Panc1 (cell line): Measurements from ENCODE around the gene CXCL6. TPM values are rescaled to one million over a fixed set of nuclear protein-coding genes. Genes with fewer than 3 reads are reported as not detected.

Source experiments
- ATAC-seq: fragments of 200-7000 bp; cut with Tn5 transposase; 2 replicates; pipeline ENCODE4 v1.9.1; 2020; ENCODE audit warnings: mild to moderate bottlenecking, moderate library complexity
- BruUV-seq: library from RNA; stranded (reverse); fragments of 400-500 nt; replicated peaks from 2 replicates; lab custom pipeline; 2021; lab: Mats Ljungman, UMichigan
- CTCF ChIA-PET: fragments of 300-600 bp; sonication (Branson Sonifier 250); formaldehyde crosslinking; loops from one replicate; lab custom pipeline; 2022; ENCODE audit warnings: antibody characterized with exemption; lab: Charles Lee
- POLR2A ChIA-PET: fragments of 300-600 bp; sonication (Branson Sonifier 250); formaldehyde crosslinking; loops from one replicate; lab custom pipeline; 2022; ENCODE audit warnings: antibody characterized with exemption; lab: Charles Lee
- DNase-seq: peaks from one replicate; pipeline ENCODE4 v3.0.0-alpha.2; 2010; ENCODE audit warnings: low read depth, low spot score
- H3K27ac ChIP-seq: 2 replicates; pipeline ENCODE4 v1.5.1; 2011; ENCODE audit warnings: mild to moderate bottlenecking, low read length, inconsistent platforms
- H3K27me3 ChIP-seq: fragments of 200-500 bp; sonication (Bioruptor generic); 2 replicates; pipeline ENCODE4 v1.6.0; 2014; ENCODE audit warnings: low read length, inconsistent platforms; ENCODE audit not compliant: control insufficient read depth, insufficient read depth
- H3K36me3 ChIP-seq: fragments of 200-500 bp; sonication (Bioruptor generic); 2 replicates; pipeline ENCODE4 v1.5.1; 2014; ENCODE audit warnings: inconsistent platforms, mild to moderate bottlenecking, low read length, moderate library complexity; ENCODE audit not compliant: control insufficient read depth, insufficient read depth
- H3K4me1 ChIP-seq: 2 replicates; pipeline ENCODE4 v1.5.1; 2011; ENCODE audit warnings: inconsistent platforms, mild to moderate bottlenecking, low read length, moderate library complexity; ENCODE audit not compliant: control insufficient read depth, insufficient read depth
- H3K4me3 ChIP-seq, 2 experiments: 2 replicates each; pipeline ENCODE4 v1.5.1; 2011 to 2012; ENCODE audit warnings: low read depth in 2 of 2, low read length in 2 of 2, mild to moderate bottlenecking in 2 of 2, inconsistent platforms in 1 of 2, moderate library complexity in 1 of 2
- H3K9me3 ChIP-seq: fragments of 200-500 bp; sonication (Bioruptor generic); 2 replicates; pipeline ENCODE4 v1.5.1; 2014; ENCODE audit warnings: low read depth, mild to moderate bottlenecking, inconsistent platforms, low read length, moderate library complexity; ENCODE audit not compliant: control insufficient read depth, insufficient read depth
- POLR2AphosphoS5 ChIP-seq: IDR thresholded peaks from 2 replicates; pipeline ENCODE4 v1.6.1; 2012; ENCODE audit warnings: mild to moderate bottlenecking, low read depth, low read length, moderate library complexity
- SIN3A ChIP-seq: IDR thresholded peaks from 2 replicates; pipeline ENCODE4 v1.6.1; 2012; ENCODE audit warnings: low read depth, mild to moderate bottlenecking, low read length, moderate library complexity, borderline replicate concordance; ENCODE audit not compliant: insufficient read depth
- TCF7L2 ChIP-seq: IDR thresholded peaks from 2 replicates; pipeline ENCODE4 v1.6.1; 2011; ENCODE audit warnings: mild to moderate bottlenecking, low read depth, low read length, inconsistent platforms
- in situ Hi-C: cut with HindIII; loops from 2 replicates; pipeline ENCODE4 v1.10.0; 2016; ENCODE audit warnings: low sequenced_read_pairs, low pct_unique_long_range_greater_than_20kb
- intact Hi-C: fragments of 100-400 bp; cut with micrococcal nuclease; formaldehyde crosslinking; loops from one replicate; pipeline ENCODE4 v1.10.0; 2022; ENCODE audit not compliant: unreplicated experiment
- total RNA-seq: library from RNA; stranded (reverse); gene quantifications from one replicate; pipeline ENCODE4 v1.2.1, GENCODE V29; 2021; ENCODE audit not compliant: unreplicated experiment
- TF ChIP-seq, protein P1 (sequence below): fragments of 450-650 bp; IDR thresholded peaks from 2 replicates; pipeline ENCODE4 v1.5.1; 2017; ENCODE audit warnings: mild to moderate bottlenecking
- TF ChIP-seq, protein P2 (sequence below), 2 experiments: IDR thresholded peaks; 2 replicates each; pipeline ENCODE4 v1.6.1; 2011 to 2012; ENCODE audit warnings: low read depth in 2 of 2, control low read depth in 1 of 2, low read length in 1 of 2, mild to moderate bottlenecking in 1 of 2, moderate library complexity in 1 of 2; ENCODE audit not compliant: insufficient read depth in 1 of 2

CXCL6 gene
- total RNA-seq, 1 experiment from 2014 or later, result 0.33 TPM

GRCh38 chr4:73852771-73853170 is 16.3 kb downstream of the CXCL6 start:
- ATAC-seq (peak; percentile 67), DNase-seq (no peak)
- Histone ChIP-seq H3K36me3 (no peaks in the 10 kb centered on the region), H3K27ac (no peak overlapping the region), H3K9me3 (no peaks in the 10 kb centered on the region), H3K4me1 (no peaks in the 10 kb centered on the region), H3K4me3 (peak overlapping the region; percentile 39 to 50), H3K27me3 (no peaks in the 10 kb centered on the region)
- in situ Hi-C loops (no loop called here), intact Hi-C loops (no loop called here)
- TF ChIP-seq, protein P1, sequence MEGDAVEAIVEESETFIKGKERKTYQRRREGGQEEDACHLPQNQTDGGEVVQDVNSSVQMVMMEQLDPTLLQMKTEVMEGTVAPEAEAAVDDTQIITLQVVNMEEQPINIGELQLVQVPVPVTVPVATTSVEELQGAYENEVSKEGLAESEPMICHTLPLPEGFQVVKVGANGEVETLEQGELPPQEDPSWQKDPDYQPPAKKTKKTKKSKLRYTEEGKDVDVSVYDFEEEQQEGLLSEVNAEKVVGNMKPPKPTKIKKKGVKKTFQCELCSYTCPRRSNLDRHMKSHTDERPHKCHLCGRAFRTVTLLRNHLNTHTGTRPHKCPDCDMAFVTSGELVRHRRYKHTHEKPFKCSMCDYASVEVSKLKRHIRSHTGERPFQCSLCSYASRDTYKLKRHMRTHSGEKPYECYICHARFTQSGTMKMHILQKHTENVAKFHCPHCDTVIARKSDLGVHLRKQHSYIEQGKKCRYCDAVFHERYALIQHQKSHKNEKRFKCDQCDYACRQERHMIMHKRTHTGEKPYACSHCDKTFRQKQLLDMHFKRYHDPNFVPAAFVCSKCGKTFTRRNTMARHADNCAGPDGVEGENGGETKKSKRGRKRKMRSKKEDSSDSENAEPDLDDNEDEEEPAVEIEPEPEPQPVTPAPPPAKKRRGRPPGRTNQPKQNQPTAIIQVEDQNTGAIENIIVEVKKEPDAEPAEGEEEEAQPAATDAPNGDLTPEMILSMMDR, result no peak
- TF ChIP-seq TCF7L2 (no peak), SIN3A (no peak), POLR2AphosphoS5 (no peak)
- TF ChIP-seq, protein P2, sequence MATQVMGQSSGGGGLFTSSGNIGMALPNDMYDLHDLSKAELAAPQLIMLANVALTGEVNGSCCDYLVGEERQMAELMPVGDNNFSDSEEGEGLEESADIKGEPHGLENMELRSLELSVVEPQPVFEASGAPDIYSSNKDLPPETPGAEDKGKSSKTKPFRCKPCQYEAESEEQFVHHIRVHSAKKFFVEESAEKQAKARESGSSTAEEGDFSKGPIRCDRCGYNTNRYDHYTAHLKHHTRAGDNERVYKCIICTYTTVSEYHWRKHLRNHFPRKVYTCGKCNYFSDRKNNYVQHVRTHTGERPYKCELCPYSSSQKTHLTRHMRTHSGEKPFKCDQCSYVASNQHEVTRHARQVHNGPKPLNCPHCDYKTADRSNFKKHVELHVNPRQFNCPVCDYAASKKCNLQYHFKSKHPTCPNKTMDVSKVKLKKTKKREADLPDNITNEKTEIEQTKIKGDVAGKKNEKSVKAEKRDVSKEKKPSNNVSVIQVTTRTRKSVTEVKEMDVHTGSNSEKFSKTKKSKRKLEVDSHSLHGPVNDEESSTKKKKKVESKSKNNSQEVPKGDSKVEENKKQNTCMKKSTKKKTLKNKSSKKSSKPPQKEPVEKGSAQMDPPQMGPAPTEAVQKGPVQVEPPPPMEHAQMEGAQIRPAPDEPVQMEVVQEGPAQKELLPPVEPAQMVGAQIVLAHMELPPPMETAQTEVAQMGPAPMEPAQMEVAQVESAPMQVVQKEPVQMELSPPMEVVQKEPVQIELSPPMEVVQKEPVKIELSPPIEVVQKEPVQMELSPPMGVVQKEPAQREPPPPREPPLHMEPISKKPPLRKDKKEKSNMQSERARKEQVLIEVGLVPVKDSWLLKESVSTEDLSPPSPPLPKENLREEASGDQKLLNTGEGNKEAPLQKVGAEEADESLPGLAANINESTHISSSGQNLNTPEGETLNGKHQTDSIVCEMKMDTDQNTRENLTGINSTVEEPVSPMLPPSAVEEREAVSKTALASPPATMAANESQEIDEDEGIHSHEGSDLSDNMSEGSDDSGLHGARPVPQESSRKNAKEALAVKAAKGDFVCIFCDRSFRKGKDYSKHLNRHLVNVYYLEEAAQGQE (IDR thresholded peaks at IDR 0.05; ENCODE audit: insufficient read depth in 1 of 2, low read depth in 2 of 2, low read length in 1 of 2), result no peak
- BruUV-seq, result no TSS peak
- ChIA-PET POLR2A (interaction anchor here (0.6 kb wide), 1 partner anchor 56 kb away, joined by 16 read pairs; no protein-coding TSS in a partner anchor), CTCF (interaction anchor here (1.0 kb wide), 1 partner anchor 12 kb away, joined by 5 read pairs; no protein-coding TSS in a partner anchor)

DNA sequence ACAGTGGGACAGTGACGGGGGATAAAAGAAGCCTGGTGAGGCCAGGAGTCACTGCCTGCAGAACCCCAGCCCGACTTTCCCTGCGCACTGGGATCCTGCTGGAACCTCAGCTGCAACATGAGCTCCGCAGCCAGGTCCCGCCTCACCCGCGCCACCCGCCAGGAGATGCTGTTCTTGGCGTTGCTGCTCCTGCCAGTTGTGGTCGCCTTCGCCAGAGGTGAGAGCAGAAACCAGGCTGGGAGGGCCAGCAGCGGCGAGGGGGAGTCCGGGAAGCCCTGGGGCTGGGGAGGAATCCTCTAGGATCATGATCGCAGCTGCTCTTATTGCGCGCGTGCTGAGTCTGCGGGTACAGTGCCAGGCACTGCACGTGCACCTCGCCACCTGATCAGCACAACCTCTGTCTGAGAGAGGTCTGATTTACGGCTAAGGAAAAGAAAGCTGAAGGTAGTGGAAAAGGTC is 16.8 kb downstream of the CXCL6 start, which contains the start of gene PF4V1:
Gene PF4V1, plus strand, starts transcription at position 51 of the 459 bp plus-strand sequence. Its CDS starts 67 bp downstream, at position 118.
- BruUV-seq, result no TSS peak
- Histone ChIP-seq H3K9me3 (no peaks in the 10 kb centered on the region), H3K4me1 (no peaks in the 10 kb centered on the region), H3K27ac (no peak within 1 kb of the TSS; the same call in 1 of the 2 replicates), H3K4me3 (peak within 1 kb of the TSS; percentile 39 to 50), H3K36me3 (no peaks in the 10 kb centered on the region), H3K27me3 (no peaks in the 10 kb centered on the region)
- CTCF ChIA-PET, result interaction anchor here (1.0 kb wide), 1 partner anchor 11 kb away, joined by 5 read pairs; no protein-coding TSS in a partner anchor
- in situ Hi-C loops, result no loop called here
- peak; percentile 93 for ATAC-seq
- intact Hi-C loops, result no loop called here
- POLR2A ChIA-PET, result interaction anchor here (0.6 kb wide), 2 partner anchors 30 to 56 kb away, joined by 3 to 16 read pairs; no protein-coding TSS in a partner anchor
- no peak for TF ChIP-seq TCF7L2
- no peak for TF ChIP-seq SIN3A
- no peak for TF ChIP-seq POLR2AphosphoS5
- TF ChIP-seq, protein P1, result peak; percentile 51
- TF ChIP-seq, protein P2 (IDR thresholded peaks at IDR 0.05; ENCODE audit: insufficient read depth in 1 of 2, low read depth in 2 of 2, low read length in 1 of 2), result no peak
- no peak for DNase-seq
